ENCODE results near the gene KSR1. TPM values are rescaled to one million over a fixed set of nuclear protein-coding genes. Genes with fewer than 3 reads are reported as not detected.

The KSR1 gene
- total and polyA plus RNA-seq, 10 of the 15 experiments (the other 5 are each of a cell fraction or from before 2014, with no cell fraction given), result 0.97 to 66.6 (median 22.9) TPM

DNA sequence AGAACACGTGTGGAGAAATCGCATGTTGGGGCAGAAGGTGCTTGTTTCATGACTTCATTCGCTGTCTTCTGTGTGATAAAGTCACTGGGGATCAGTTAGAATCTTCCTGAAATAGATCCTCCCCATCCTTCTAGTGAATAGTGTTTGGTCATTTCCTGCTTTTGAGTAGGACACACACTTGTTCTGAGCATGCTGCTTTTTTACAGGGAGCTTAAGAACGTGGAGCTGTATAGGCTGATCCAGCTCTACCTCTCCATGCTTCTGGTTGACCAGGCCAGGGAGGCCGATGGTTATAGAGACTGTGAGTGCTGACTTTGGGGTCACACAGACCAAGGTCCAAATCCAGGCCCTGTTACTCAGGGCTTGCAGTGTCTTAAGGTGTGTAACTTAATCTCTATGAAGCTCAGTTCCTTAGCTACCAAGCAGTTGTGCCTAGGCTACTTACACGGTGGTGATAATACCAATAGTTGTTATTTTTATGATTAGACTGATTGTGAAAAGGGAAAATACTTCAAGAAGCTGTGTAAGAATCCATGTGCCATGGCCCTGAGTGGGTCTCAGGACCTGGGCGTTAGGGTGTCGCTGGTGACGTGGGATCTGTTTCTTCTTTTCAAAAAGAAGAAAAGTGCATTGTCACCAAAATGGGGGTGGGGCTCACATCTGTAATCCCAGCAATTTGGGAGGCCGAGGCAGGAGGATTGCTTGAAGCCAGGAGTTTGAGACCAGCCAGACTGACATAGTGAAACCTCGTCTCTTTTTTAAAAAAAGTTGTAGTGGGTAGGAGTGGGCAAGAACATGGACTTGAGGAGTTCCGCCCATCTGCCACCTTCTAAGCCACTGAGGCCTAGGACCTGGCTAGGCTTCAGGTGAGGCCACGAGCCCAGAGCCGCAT lies 110.7 kb downstream of the KSR1 start (continued):
- TF ChIP-seq USF1 (IDR thresholded peaks at IDR 0.05; ENCODE audit: borderline replicate concordance, extremely low read length, insufficient read depth, low read depth, low read length) (no peak), SPI1 (IDR thresholded peaks at IDR 0.05; ENCODE audit: borderline replicate concordance, insufficient read depth, low read depth, low read length) (no peak)

GRCh38 chr17:27567563-27567859 lies 111.3 kb downstream of the KSR1 start:
- H3K36me3 ChIP-seq (ENCODE audit: control insufficient read depth in 2 of 2, insufficient read depth in 2 of 2, low read length in 1 of 2), result peaks cover 0 to 18% of the 10 kb centered on the region in 2 experiments; a peak in 3 of 4 replicates
- ChIA-PET CTCF (interaction anchor here (0.6 to 4.6 kb wide), 6 partner anchors 11 to 381 kb away, joined by 3 to 53 read pairs (median 10); no protein-coding TSS in a partner anchor), RAD21 (ENCODE audit: unreplicated experiment) (interaction anchor here (1.2 to 3.6 kb wide), 3 partner anchors 23 to 94 kb away, joined by 3 to 25 read pairs (median 8); no protein-coding TSS in a partner anchor), SMC1A (ENCODE audit: uncharacterized antibody, unreplicated experiment) (interaction anchor here (1.2 to 5.8 kb wide), 7 partner anchors 8 to 96 kb away, joined by 3 to 29 read pairs (median 4); no protein-coding TSS in a partner anchor), POLR2A (no interaction called here)
- no peak overlapping the region for H3K9ac ChIP-seq (ENCODE audit: control insufficient read depth, insufficient read depth, low read length)
- no peaks in the 10 kb centered on the region for H3K79me2 ChIP-seq (ENCODE audit: control insufficient read depth, insufficient read depth, low read length)
- no peak overlapping the region for H2AFZ ChIP-seq (ENCODE audit: control insufficient read depth, low read depth, low read length)
- H3K4me3 ChIP-seq, result no peak overlapping the region
- ATAC-seq, result no peak
- no peaks in the 10 kb centered on the region; the same call in 2 of the 3 replicates for H3K9me3 ChIP-seq (replicated peaks; ENCODE audit: control insufficient read depth, insufficient read depth, low read length)
- no peaks in the 10 kb centered on the region; the same call in 1 of the 2 replicates for H3K4me1 ChIP-seq (ENCODE audit: control insufficient read depth, insufficient read depth, low read length)
- no peaks in the 10 kb centered on the region for H3K27me3 ChIP-seq (replicated peaks in 1 of 2; ENCODE audit: control insufficient read depth in 2 of 2, insufficient read depth in 2 of 2, low read length in 1 of 2)
- H3K27ac ChIP-seq (ENCODE audit: control insufficient read depth, insufficient read depth), result no peak overlapping the region
- intact Hi-C loops (cut with micrococcal nuclease; ENCODE audit: unreplicated experiment), result no loop called here
- in situ Hi-C loops (cut with MboI), result no loop called here
- WGBS (ENCODE audit: insufficient coverage, insufficient replicate concordance, low lambda C conversion rate, missing lambda C conversion rate), result 97% methylated on average over 5 of the region's 5 CpGs
- DNase-seq (ENCODE audit: low read depth, low spot score), result no peak
- no TSS peak for BruUV-seq (replicated peaks)
- no peak overlapping the region for H3K4me2 ChIP-seq (ENCODE audit: control insufficient read depth, insufficient read depth)
- FAIRE-seq, result no peak
- H4K20me1 ChIP-seq (ENCODE audit: control insufficient read depth, insufficient read depth), result no peaks in the 10 kb centered on the region; the same call in 1 of the 2 replicates
- TF ChIP-seq BRCA1 (IDR thresholded peaks at IDR 0.05; ENCODE audit: low read depth, low read length) (no peak), FOXK2 (IDR thresholded peaks at IDR 0.05) (no peak), SUPT20H (IDR thresholded peaks at IDR 0.05; ENCODE audit: borderline replicate concordance, control insufficient read depth, low read depth, low read length) (no peak), MTA3 (IDR thresholded peaks at IDR 0.05; ENCODE audit: borderline replicate concordance, low read length) (no peak), ZBTB4 (CRISPR knock-in tag; IDR thresholded peaks at IDR 0.05) (no peak), STAT3 (IDR thresholded peaks at IDR 0.05; ENCODE audit: low read depth, low read length) (no peak), MEF2A (IDR thresholded peaks at IDR 0.05; ENCODE audit: insufficient read depth, low read depth, low read length) (no peak), RAD21 (IDR thresholded peaks at IDR 0.05; ENCODE audit: insufficient read depth, low read depth, low read length) (no peak), POLR2AphosphoS5 (IDR thresholded peaks at IDR 0.05; ENCODE audit: low read length) (no peak)
- TF ChIP-seq, protein P1, sequence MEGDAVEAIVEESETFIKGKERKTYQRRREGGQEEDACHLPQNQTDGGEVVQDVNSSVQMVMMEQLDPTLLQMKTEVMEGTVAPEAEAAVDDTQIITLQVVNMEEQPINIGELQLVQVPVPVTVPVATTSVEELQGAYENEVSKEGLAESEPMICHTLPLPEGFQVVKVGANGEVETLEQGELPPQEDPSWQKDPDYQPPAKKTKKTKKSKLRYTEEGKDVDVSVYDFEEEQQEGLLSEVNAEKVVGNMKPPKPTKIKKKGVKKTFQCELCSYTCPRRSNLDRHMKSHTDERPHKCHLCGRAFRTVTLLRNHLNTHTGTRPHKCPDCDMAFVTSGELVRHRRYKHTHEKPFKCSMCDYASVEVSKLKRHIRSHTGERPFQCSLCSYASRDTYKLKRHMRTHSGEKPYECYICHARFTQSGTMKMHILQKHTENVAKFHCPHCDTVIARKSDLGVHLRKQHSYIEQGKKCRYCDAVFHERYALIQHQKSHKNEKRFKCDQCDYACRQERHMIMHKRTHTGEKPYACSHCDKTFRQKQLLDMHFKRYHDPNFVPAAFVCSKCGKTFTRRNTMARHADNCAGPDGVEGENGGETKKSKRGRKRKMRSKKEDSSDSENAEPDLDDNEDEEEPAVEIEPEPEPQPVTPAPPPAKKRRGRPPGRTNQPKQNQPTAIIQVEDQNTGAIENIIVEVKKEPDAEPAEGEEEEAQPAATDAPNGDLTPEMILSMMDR (IDR thresholded peaks at IDR 0.05 in 2 of 3, conservative IDR thresholded peaks at IDR 0.05 in 1 of 3; ENCODE audit: control insufficient read depth in 2 of 3, extremely low read depth in 1 of 3, insufficient read depth in 1 of 3, low read depth in 3 of 3, low read length in 3 of 3), result no peak

All from GM12878 (cell line).